Activated effector memory CD4-positive, alpha-beta T cell treated with Interleukin-2 at 50 U/mL for 16 hours (primary cell): ENCODE results near the gene SLC2A6.

ENCODE experiments used
- DNase-seq: peaks from one replicate; pipeline ENCODE4 v3.0.0-alpha.2; 2020

SLC2A6 gene

DNA sequence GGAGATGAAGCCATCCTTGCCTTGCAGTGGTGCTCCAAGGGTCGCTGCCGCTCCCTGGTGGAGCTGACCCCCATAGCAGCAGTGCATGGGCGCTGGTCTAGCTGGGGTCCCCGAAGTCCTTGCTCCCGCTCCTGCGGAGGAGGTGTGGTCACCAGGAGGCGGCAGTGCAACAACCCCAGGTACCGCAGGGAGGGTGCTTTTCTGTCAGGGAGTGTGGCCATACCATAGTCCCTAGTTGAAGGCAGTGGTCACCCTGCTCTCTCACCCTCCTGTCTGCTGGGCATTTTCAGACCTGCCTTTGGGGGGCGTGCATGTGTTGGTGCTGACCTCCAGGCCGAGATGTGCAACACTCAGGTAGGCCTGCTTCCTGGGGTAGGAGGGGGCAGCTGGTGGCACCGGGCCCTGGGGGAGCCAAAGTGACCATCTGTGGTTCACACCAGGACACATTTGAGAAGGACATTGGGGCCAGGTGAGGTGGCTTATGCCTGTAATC is 45.5 kb downstream of the SLC2A6 start:
- DNase-seq: no peak

DNA sequence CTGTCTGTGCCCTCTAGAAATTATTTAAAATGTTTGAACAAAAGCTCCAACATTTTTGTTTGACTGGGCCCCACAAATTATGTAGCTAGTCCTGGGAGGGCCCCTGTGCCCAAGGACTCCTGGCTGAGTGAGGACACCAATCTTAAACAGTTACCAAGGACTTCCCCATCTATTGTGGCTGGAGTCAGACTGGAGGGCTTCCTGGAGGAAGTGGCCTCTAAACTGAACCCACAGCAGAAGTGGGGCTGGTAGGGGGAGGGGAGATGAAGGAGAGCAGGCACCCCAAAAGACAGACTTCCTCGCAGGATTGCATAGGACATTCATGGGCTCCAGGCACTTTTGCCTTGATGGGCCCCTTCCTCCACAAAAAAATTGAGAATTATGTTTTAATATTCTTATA is 48.7 kb downstream of the SLC2A6 start:
- DNase-seq: no peak

DNA sequence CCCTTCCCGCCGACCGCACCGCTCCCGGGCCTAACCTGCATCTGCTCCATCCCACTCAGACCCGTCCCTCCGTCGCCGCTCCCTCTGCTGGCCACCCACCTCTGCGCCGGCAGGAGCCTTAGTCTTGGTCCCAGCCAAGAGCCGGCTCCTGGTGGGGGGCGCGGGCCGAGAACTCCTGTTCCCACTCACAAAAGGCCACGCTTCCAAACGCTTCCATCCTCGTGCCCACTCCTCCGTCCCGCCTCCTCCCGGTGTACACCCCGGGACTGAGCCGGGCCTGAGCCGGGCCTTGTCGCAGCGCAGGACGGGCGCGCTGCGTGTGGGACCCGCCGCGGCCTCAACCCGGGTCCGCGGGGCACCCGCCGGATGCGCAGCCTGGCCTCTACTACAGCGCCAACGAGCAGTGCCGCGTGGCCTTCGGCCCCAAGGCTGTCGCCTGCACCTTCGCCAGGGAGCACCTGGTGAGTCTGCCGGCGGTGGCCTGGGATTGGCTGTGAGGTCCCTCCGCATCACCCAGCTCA is 49.2 kb downstream of the SLC2A6 start:
- no peak for DNase-seq

DNA sequence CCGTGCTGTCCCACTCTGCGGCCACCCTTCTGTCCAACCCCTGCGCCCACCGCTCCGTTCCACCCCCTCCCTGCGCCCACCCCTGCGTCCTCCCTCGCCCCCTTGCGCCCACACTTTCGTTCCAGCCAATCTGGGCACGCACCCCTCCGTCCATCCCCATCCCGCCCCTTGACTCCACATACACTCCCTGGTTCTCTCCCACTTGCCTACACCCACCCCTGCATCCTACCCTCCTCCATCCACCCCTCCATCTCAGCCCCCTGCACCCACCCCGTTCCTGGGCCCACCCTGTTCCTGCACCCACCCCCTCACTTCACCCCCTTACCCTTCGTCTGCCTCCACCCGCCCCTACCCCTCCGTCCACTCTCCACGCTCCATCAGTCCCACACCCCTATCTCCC is 49.7 kb downstream of the SLC2A6 start:
- DNase-seq: no peak

DNA sequence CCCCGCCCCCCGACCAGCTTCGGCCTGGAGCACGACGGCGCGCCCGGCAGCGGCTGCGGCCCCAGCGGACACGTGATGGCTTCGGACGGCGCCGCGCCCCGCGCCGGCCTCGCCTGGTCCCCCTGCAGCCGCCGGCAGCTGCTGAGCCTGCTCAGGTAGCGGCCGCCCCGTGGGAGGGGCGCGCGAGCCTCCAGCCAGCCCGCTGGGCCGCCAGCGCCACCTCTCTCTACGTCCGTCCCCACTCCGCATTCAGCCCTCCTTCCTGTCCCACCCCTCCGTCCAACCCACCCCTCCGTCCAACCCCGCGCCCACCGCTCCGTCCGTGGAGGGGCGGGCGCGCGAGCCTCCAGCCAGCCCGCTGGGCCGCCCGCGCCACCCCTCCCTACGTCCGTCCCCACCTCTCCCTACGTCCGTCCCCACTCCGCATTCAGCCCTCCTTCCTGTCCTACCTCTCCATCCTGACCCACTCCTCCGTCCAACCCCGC is 50.2 kb downstream of the SLC2A6 start:
- DNase-seq: no peak

DNA sequence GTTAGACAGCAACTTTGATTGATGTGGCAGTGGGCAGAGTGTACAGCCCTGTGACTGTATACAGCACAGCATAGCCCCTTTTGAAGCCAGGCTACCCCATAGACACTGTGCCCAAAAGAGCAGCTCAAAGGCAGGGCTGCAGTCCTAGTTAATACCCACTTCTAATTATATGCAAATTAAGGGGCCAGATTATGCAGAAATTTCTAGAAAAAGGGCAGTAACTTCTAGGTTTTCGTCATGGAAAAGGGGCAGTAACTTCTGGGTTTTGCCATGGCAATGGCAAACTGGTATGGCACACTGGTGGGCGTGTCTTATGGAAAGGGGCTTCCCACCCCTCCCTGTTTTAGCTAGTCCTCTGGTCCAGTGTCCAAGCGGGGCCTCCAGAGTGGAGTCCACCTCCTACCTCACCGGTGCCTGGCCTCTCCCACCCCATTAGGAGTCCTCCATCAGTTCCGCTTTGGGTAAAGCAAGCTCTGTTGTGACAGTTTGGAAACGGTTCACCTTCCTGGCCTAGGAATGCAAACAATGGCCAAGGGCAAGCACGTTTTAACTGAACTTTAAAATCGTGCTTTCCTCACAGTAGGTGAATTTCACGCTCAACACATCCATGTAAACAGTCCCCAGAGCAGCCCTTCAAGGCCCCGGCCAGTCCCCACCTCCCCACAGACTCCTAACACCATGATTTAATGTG is 51.1 kb downstream of the SLC2A6 start:
- no peak for DNase-seq

DNA sequence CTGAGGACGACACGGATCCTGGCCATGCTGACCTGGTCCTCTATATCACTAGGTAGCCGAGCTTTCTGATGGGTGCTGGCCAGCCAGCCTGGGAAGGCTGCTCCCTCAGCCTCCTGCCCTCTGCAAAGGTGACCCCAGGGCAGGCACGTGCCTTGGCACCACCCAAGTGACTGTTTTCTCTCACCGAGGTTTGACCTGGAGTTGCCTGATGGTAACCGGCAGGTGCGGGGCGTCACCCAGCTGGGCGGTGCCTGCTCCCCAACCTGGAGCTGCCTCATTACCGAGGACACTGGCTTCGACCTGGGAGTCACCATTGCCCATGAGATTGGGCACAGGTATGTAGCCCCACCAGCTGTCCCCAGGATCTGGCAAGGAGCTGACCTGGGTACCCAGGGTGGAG is 52.9 kb downstream of the SLC2A6 start:
- DNase-seq: no peak

DNA sequence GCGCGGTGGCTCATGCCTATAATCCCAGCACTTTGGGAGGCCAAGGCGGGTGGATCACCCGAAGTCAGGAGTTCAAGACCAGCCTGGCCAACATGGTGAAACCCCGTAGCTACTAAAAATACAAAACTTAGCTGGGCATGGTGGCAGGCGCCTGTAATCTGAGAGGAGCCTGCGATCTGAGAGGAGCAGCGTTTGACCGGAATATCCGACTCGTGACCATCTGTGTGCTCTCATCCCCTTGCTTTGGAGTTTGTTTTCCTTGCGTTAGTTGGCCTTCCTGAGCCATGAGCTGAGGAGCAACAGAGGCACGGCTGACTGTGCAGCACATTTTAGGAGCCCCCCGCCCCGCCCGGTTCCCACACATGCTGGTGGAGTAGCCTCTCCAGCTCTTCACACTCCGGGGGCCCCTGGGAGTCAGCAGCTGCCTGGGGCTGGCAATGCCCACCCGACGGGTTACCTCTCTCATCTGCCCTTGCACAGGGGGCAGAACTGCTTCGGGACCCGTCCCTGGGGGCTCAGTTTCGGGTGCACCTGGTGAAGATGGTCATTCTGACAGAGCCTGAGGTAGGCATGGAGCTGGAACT is 53.8 kb downstream of the SLC2A6 start:
- no peak for DNase-seq

DNA sequence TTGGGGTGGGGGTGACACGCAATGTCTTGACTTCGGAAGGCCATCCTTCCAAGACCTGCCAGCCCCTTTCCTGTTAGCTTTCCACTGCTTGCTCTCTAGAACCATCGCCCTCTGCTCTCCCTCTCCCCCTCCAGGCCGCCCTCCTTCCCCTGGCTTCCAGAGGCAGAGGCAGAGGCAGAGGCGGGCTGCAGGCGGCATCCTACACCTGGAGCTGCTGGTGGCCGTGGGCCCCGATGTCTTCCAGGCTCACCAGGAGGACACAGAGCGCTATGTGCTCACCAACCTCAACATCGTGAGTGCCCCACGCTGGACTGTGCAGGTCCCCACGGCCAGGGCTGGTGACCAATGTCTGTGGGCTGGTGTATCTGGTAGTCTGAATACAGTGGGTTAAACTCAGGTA is 54.7 kb downstream of the SLC2A6 start:
- DNase-seq: no peak

DNA sequence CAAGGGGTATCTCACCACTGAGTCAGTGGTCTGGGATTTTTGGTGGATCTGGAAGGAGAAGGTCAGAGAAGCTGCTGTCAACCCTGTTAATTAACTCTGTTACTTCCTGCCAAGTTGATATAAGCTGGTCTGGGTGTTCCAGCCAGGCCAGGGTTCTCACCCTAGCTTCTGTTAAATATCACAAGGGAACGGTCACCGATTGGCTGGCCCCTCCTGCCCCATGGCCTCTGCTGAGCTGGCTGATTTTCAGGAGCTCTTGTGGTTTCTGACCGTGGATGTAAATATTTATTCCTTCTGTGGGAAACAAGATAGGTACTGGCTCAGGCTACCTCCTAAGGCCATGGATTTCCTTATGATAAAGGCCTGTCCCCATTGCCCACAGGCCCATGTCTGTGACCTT is 55.7 kb downstream of the SLC2A6 start:
- no peak for DNase-seq

DNA sequence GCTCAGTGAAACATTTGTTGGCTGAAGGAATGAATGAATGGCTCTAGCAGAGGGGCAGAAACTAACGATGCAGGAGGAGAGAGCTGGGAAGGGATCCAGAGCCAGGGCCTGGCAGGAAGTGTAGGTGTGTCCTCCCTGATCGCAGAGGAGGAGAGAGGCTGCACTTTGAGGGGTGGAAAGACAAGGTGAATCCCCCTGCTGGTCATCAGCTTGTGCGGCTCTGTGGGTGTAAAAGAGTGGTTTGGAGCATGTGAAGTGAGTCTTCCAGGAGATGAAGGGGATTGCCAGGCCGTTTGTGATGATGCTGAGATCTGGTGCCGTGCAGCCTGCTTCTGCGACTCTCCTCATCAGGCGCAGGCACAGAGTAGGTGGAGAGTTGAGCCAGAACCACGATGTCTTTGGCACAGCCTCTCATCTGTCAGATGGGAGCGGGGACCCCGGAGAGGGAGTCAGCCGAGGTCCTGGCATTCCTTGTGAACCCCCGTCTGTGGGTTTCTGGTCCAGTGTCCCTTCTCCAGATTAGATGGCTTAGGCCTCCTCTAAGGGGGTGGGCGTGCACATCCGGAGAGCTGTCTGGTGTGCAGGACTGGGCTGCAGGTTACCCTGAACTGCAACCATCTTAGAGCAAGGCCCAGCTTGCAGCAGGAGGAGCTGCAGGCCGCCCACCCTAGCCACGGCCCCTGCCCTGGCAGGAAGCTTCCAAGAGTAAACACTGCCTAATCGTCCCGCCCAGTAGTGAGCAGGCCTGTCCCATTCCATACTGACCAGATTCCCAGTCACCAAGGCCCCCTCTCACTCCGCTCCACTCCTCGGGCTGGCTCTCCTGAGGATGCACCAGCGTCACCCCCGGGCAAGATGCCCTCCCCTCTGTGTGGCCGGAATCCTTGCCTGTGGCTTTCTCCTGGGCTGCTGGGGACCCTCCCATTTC is 57.0 kb downstream of the SLC2A6 start, which contains the start of gene ADAMTS13:
Gene ADAMTS13, plus strand, starts transcription at position 753 of the 928 bp plus-strand sequence. Its CDS starts 77 bp downstream, at position 830.
- no peak for DNase-seq
